ENCODE measurements around the gene RNF180. TPM values are rescaled to one million over a fixed set of nuclear protein-coding genes. Genes with fewer than 3 reads are reported as not detected.

Gene RNF180
- total RNA-seq, 1 experiment from 2014 or later: 5.4 TPM

DNA sequence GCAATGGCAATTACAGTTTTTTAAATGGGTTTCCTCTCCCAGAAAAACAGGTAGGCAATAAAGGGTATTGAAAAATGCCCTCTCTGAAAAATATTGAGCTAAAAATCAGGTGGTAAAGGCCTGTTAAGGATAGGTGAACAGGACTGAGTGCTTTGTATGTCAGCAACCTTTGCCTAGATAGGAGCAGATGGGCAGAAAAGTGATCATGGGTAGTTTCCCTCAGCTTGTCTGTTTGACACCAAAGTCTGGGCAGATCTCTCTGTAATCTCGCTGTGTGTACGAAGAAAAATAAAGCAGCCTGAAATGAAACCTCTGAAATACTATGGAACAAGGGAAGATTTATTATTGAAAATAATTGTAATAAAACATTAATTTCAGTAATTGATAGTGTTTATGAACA, 15.8 kb downstream of the RNF180 start:
- TF ChIP-seq, protein P1, sequence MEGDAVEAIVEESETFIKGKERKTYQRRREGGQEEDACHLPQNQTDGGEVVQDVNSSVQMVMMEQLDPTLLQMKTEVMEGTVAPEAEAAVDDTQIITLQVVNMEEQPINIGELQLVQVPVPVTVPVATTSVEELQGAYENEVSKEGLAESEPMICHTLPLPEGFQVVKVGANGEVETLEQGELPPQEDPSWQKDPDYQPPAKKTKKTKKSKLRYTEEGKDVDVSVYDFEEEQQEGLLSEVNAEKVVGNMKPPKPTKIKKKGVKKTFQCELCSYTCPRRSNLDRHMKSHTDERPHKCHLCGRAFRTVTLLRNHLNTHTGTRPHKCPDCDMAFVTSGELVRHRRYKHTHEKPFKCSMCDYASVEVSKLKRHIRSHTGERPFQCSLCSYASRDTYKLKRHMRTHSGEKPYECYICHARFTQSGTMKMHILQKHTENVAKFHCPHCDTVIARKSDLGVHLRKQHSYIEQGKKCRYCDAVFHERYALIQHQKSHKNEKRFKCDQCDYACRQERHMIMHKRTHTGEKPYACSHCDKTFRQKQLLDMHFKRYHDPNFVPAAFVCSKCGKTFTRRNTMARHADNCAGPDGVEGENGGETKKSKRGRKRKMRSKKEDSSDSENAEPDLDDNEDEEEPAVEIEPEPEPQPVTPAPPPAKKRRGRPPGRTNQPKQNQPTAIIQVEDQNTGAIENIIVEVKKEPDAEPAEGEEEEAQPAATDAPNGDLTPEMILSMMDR (conservative IDR thresholded peaks at IDR 0.05; ENCODE audit: low read depth, low read length): no peak
- no peak for TF ChIP-seq EZH2phosphoT487 (IDR thresholded peaks at IDR 0.05; ENCODE audit: borderline replicate concordance, low read length)
- TF ChIP-seq EZH2 (IDR thresholded peaks at IDR 0.05; ENCODE audit: low read length, unreplicated experiment): no peak
- Histone ChIP-seq H3K27me3 (ENCODE audit: low read length) (no peaks in the 10 kb centered on the region), H3K36me3 (ENCODE audit: low read depth, low read length) (no peaks in the 10 kb centered on the region), H3K4me3 (ENCODE audit: low read length) (no peak overlapping the region), H3K79me2 (ENCODE audit: low read length) (no peaks in the 10 kb centered on the region), H3K9me2 (replicated peaks; ENCODE audit: low read length) (no peaks in the 10 kb centered on the region), H3K4me2 (ENCODE audit: low read length) (no peak overlapping the region), H3K9ac (ENCODE audit: low read length) (no peak overlapping the region), H3K9me3 (ENCODE audit: low read length) (no peaks in the 10 kb centered on the region), H4K20me1 (ENCODE audit: low read length) (no peaks in the 10 kb centered on the region), H3F3A (ENCODE audit: low read length, unreplicated experiment) (no peaks in the 10 kb centered on the region), H2AFZ (ENCODE audit: low read length) (no peak overlapping the region), H3K27ac (ENCODE audit: low read length) (no peak overlapping the region), H3K4me1 (ENCODE audit: insufficient read depth, low read length) (no peaks in the 10 kb centered on the region)
- no TSS peak for BruUV-seq (replicated peaks)
- POLR2A ChIA-PET (ENCODE audit: unreplicated experiment): no interaction called here
- ATAC-seq (no peak), DNase-seq (no peak)
- CTCF ChIA-PET: no interaction called here
- intact Hi-C loops (cut with micrococcal nuclease): no loop called here

- Histone ChIP-seq H3K4me2 (ENCODE audit: low read length) (no peak overlapping the region), H3F3A (ENCODE audit: low read length, unreplicated experiment) (no peaks in the 10 kb centered on the region), H3K9me2 (replicated peaks; ENCODE audit: low read length) (no peaks in the 10 kb centered on the region), H3K4me3 (ENCODE audit: low read length) (no peak overlapping the region), H4K20me1 (ENCODE audit: low read length) (no peaks in the 10 kb centered on the region), H2AFZ (ENCODE audit: low read length) (no peak overlapping the region), H3K9ac (ENCODE audit: low read length) (no peak overlapping the region), H3K27ac (ENCODE audit: low read length) (no peak overlapping the region), H3K79me2 (ENCODE audit: low read length) (no peaks in the 10 kb centered on the region), H3K4me1 (ENCODE audit: insufficient read depth, low read length) (no peaks in the 10 kb centered on the region), H3K36me3 (ENCODE audit: low read depth, low read length) (no peaks in the 10 kb centered on the region), H3K9me3 (ENCODE audit: low read length) (no peaks in the 10 kb centered on the region), H3K27me3 (ENCODE audit: low read length) (no peaks in the 10 kb centered on the region)
- no TSS peak for BruUV-seq (replicated peaks)
- CTCF ChIA-PET: no interaction called here
- TF ChIP-seq EZH2 (IDR thresholded peaks at IDR 0.05; ENCODE audit: low read length, unreplicated experiment) (no peak), EZH2phosphoT487 (IDR thresholded peaks at IDR 0.05; ENCODE audit: borderline replicate concordance, low read length) (no peak)
- TF ChIP-seq, protein P1 (conservative IDR thresholded peaks at IDR 0.05; ENCODE audit: low read depth, low read length): no peak
- ATAC-seq (no peak), DNase-seq (no peak)
- intact Hi-C loops (cut with micrococcal nuclease): no loop called here
- POLR2A ChIA-PET (ENCODE audit: unreplicated experiment): no interaction called here
Measured at GRCh38 chr5:64183956-64184355, 18.3 kb downstream of the RNF180 start.

GRCh38 chr5:64184832-64185231, 19.2 kb downstream of the RNF180 start:
- ATAC-seq: no peak
- H3K9me2 ChIP-seq (replicated peaks; ENCODE audit: low read length): no peaks in the 10 kb centered on the region
- no peaks in the 10 kb centered on the region for H3K9me3 ChIP-seq (ENCODE audit: low read length)
- no peaks in the 10 kb centered on the region for H3K79me2 ChIP-seq (ENCODE audit: low read length)
- intact Hi-C loops (cut with micrococcal nuclease): no loop called here
- POLR2A ChIA-PET (ENCODE audit: unreplicated experiment): no interaction called here
- H3K27me3 ChIP-seq (ENCODE audit: low read length): no peaks in the 10 kb centered on the region
- BruUV-seq (replicated peaks): no TSS peak
- no peaks in the 10 kb centered on the region for H3K36me3 ChIP-seq (ENCODE audit: low read depth, low read length)
- H3K4me2 ChIP-seq (ENCODE audit: low read length): no peak overlapping the region
- CTCF ChIA-PET: no interaction called here
- H3K4me1 ChIP-seq (ENCODE audit: insufficient read depth, low read length): no peaks in the 10 kb centered on the region
- H3F3A ChIP-seq (ENCODE audit: low read length, unreplicated experiment): no peaks in the 10 kb centered on the region
- H3K4me3 ChIP-seq (ENCODE audit: low read length): no peak overlapping the region
- no peak overlapping the region for H3K27ac ChIP-seq (ENCODE audit: low read length)
- H4K20me1 ChIP-seq (ENCODE audit: low read length): no peaks in the 10 kb centered on the region
- H2AFZ ChIP-seq (ENCODE audit: low read length): no peak overlapping the region
- TF ChIP-seq EZH2 (IDR thresholded peaks at IDR 0.05; ENCODE audit: low read length, unreplicated experiment): no peak
- TF ChIP-seq, protein P1 (conservative IDR thresholded peaks at IDR 0.05; ENCODE audit: low read depth, low read length): no peak
- TF ChIP-seq EZH2phosphoT487 (IDR thresholded peaks at IDR 0.05; ENCODE audit: borderline replicate concordance, low read length): no peak
- no peak for DNase-seq
- H3K9ac ChIP-seq (ENCODE audit: low read length): no peak overlapping the region

All from PC-3 (cell line).